HG02759 (cell line): ENCODE data around the gene NCBP3.
"Not testable (repeated sequence)": the region's sequence is repeated elsewhere in the genome, so short reads cannot be mapped to it uniquely, and the experiment has no call there.

Source experiments
- ATAC-seq: cut with Tn5 transposase; IDR thresholded peaks from one replicate; pipeline ENCODE4 v1.9.1; 2021; ENCODE audit warnings: mild to moderate bottlenecking, moderate library complexity; ENCODE audit not compliant: unreplicated experiment

The NCBP3 gene

GRCh38 chr17:3880983-3881382 lies 34.9 kb upstream of the NCBP3 start:
- no peak for ATAC-seq

DNA sequence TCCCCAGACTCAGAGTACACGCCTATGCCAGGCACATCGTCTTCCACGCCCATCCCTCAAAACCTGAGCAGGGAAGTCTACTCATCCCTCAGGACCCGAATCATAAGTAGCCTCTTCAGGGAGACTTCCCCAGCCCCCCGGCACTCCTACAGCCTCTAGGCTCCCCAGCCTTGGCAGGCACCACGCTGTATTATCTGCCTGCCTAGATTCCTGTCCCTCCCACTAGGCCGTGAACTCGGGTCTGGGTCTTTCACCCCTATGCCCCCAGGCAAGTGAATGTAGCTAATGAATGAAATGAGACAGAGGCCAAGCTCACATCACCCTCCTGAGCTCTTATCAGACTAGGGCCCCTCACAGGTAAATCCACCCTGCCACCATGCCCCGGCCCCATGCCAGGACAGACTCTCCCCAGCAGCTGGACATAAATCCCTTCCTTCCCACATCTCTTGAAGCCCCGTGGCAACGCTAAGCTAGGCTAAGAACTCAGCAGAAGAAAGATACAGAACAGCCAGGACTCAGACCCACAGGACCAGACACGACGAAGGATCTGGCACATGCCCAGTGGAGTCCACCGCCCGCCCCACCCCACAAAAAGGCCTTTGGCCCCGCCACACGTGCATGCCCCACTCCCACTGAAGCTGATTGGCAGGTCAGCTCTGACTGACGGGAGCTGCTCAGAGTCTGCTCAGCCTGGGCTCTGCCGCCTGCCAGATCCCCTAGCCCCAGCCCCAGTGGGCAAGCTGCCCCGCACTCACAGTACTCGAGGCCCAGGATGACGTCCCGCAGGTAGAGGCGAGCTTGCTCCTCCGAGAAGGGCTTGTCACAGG lies 33.8 kb upstream of the NCBP3 start:
- ATAC-seq, result no peak

DNA sequence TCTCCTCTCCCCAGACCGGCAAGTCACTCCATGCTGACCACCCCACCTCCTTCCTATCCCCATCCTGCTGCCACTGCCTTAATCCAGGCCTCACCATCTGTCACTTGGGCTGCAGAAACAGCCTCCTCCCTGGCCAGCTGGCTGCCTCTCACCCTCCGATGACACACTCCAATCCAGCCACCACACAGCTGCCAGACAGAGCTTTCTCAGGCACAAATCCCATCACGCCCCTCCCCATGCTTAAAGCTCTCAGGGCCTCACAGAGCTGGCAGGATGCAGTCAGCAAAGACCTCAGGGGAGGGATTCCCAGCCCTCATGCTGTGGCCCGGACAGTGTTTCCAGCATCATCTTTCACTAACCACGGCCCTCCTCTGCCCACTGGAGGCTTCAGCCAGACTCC lies 33.1 kb upstream of the NCBP3 start:
- ATAC-seq, result no peak

DNA sequence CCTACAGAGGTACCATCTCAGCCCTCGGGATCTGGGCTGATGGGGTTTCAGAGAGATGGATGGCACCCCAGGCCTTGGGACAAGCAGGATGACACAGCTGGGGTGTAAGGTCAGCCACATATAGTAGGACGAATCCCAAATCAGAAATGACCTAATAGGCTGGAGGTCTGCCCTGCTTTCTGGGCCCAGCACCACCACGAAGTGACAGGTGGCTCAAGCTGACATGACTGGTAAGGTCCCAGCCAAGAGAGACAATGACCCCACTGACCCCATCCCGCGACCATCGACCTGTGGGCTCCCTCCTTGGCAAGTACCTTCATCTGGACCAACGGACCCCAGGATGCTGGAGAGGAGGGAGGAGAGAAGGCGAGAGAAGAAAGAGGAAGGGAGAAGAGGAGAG lies 31.2 kb upstream of the NCBP3 start:
- ATAC-seq, result no peak

- ATAC-seq, result no peak
Measured at GRCh38 chr17:3875317-3875716, 29.3 kb upstream of the NCBP3 start.

- no peak for ATAC-seq
Measured at GRCh38 chr17:3873862-3874261, 27.8 kb upstream of the NCBP3 start.

GRCh38 chr17:3870871-3871306 lies 24.8 kb upstream of the NCBP3 start:
- no peak for ATAC-seq

- no peak for ATAC-seq
Measured at GRCh38 chr17:3867606-3868005, 21.6 kb upstream of the NCBP3 start.

DNA sequence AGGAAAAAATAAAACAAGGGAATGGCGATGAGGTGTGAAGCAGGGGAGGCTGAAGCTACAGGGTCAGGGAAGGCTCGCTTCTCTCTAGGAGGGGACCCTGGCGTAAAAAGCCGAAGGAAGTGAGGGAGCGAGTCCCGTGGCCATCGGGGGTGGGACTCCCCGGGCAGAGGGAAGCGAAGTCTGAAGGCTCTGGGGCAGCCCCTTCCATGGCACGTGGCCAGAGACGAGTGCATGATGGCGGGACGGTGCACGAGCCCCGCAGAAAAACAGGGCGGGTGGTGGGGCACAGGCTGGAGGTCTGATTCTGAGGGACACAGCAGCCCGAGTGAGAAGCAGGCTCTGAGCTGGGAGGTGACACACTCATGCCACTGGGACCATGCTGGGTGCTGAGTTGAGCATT lies 21.1 kb upstream of the NCBP3 start:
- no peak for ATAC-seq

- ATAC-seq, result no peak
Measured at GRCh38 chr17:3866276-3866675, 20.2 kb upstream of the NCBP3 start.

DNA sequence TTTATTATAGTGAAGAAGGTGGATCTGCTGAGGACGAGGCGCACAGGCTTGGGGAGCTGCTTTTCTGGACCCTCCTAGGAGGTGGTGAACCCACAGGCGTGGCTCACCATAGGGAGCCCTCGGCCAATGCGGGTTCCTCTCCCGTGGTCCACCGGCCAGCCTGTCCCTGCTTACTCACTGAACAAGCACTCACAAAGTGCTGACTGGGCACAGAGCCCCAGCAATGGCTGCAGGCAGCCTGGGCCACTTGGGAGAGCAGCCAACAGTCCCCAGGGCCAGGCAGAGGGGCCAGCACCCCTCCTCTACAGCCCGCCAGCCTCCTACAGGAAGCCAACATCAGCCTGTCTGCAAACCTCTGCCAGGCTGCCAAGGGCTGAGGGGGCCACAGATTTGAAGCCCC lies 19.1 kb upstream of the NCBP3 start:
- no peak for ATAC-seq

GRCh38 chr17:3864534-3864933 lies 18.5 kb upstream of the NCBP3 start:
- no peak for ATAC-seq

DNA sequence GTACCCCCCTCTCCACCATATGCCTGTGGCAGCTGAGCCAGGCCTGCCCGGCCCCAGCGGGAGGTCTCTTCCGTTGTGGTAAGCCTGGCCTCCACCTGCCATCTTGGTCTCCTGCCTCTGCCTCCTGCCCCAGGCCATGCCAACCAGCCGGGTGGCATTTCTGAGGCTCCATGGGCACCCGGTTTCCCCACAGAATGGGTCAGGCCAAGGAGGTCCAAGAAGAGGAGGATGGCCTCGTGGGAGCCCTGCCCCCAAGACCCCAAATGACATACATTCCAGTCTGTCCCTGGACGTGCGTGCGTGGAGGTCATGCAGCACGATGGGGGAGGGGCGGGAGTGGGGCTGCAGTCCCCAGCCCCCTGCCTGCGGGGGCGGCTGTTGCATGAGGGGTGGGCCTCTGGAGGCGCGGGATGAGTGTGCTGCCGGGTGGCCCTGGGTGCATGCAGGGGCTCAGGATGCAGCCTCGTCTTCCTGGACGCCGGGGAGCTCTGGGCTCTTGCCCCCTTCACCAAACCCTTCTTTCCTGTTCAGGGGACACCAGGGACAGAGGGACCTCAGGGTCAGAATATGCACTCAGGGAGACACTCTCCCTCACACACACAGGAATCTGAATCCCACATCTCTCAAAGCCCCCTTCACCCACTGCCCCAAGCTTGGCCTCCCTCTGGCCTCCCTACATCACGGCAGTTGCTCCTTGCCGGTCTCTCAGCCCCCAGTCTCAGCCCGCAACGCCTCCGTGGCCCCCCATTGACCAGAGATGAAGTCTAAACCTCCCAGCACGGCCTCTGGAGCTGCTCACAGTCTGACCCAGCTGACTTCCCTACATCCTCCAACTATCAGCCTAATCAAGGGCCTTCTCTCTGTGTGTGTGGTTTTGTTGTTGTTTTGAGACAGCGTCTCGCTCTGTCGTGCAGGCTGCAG lies 16.0 kb upstream of the NCBP3 start:
- ATAC-seq, result no peak

- ATAC-seq, result no peak
Measured at GRCh38 chr17:3860939-3861700, 15.1 kb upstream of the NCBP3 start.

GRCh38 chr17:3859940-3860339 lies 13.9 kb upstream of the NCBP3 start:
- ATAC-seq, result no peak

DNA sequence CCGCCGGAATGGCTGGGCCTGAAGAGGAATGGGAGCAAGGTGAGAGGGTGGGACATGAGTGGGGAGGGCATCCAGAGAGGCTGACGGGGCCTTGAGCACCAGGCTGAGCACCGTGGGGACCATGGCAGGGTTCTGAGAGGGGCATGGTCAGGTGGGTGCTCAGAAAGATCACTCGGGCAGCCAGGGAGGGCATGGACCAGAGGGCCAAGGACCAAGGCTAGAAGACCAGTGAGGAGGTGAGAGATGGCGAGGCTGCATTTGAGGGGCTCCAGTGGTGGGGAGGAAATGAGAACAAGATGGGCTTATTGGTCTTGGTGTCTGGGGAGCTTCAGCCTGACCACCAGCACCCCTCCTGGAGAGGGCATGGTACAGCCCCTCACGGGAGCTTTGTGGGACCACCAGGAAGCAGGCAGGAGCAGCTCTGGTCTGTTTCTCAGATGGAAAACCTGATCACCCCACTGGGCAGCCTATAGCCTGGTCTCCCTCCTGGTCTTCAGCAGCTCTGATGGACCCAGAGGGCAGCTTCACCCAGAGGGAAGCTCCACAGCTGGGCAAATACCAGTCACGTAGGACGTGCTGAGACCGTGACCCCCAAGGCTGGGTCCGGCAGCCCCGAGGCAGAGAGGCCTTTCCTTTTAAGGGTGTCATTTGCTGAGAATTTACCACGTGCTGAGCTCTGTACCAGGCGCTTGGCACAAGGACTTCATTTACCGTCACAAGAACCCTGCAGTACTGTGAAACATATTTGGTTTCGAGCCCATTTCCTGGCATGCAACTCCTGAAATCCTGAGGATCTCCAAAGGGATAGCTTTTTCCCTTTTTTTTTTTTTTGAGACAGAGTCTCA lies 11.4 kb upstream of the NCBP3 start:
- ATAC-seq, result no peak

DNA sequence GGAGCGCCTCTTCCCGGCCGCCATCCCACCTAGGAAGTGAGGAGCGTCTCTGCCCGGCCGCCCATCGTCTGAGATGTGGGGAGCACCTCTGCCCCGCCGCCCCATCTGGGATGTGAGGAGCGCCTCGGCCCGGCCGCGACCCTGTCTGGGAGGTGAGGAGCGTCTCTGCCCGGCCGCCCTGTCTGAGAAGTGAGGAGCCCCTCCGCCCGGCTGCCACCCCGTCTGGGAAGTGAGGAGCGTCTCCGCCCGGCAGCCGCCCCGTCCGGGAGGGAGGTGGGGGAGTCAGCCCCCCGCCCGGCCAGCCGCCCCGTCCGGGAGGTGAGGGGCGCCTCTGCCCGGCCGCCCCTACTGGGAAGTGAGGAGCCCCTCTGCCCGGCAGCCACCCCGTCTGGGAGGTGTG lies 8.2 kb upstream of the NCBP3 start:
- ATAC-seq, result not testable (repeated sequence)

DNA sequence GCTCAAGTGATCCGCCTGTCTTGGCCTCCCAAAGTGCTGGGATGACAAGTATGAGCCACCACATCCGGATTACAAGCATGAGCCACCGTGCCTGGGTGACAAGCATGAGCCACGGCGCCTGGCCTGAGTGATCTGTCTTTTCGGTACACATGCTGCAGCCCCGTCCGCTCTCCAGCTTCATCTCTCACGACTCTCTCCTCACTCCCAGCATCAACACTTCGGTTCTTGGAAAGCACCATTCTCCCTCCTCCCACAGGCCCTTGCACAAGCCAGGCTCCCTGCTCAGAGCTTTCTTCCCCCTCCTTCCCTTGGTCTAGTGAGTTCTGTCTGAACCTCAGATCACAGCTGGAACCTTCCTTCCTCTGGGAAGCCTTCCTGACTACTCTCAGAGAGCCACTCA lies 6.5 kb upstream of the NCBP3 start:
- ATAC-seq, result no peak

DNA sequence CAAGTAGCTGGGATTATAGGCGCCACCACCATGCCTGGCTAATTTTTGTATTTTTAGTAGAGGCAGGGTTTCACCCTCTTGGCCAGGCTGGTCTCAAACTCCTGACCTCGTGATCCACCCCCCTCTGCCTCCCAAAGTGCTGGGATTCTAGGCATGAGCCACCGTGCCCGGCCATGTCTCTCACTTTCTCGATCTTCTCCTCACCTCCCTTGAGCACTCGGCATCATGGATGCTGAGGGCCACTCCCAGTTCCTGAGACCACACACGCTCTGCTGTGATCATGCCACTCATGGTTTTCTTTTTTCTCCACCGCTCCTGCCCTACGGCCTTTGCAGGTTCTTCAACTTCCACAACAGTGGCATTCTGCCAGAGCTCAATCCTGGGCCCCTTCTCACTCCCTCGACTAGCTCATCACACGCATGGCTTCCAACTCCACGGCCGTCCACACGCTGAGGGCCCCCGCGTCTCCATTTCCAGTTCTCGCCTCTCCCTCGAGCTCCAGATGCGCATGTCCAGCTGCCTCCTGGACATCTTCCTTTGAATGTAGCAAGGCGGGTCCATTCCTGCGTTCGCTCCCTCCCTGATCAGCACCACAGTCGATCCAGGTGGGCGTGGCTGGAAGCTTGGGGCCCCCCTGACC lies 5.5 kb upstream of the NCBP3 start:
- ATAC-seq, result no peak
